ENCODE data around the gene PDCD1. TPM values are rescaled to one million over a fixed set of nuclear protein-coding genes. Genes with fewer than 3 reads are reported as not detected.

Gene PDCD1
- total and polyA plus RNA-seq, 2 of the 13 experiments (the other 11 are each of a cell fraction or from before 2014, with no cell fraction given): 0.04 TPM; not detected in 1

- ChIA-PET CTCF (ENCODE audit: low intra/inter-chr PET ratio, low total read pairs) (no interaction called here), POLR2A (interaction anchor here (0.8 to 0.9 kb wide), 3 partner anchors 32 to 70 kb away, joined by 3 to 4 read pairs (median 3); partner anchors contain the start of gene NEU4)
- 0 out of 2 replicates have a peak overlapping the region, but pooled peaks have one; percentile 9 for H3K4me2 ChIP-seq (ENCODE audit: low read depth, low read length)
- H3K9me3 ChIP-seq (ENCODE audit: low read length): no peaks in the 10 kb centered on the region
- in situ Hi-C loops (cut with HindIII; ENCODE audit: extremely low pct_ligation_motif_present, low pct_unique_long_range_greater_than_20kb): no loop called here
- peaks cover 16 to 68% of the 10 kb centered on the region in 2 experiments for H3K27me3 ChIP-seq (ENCODE audit: control insufficient read depth in 1 of 2, insufficient read depth in 2 of 2, low read length in 2 of 2)
- H3K79me2 ChIP-seq (ENCODE audit: insufficient read depth, low read length): no peaks in the 10 kb centered on the region
- no peak overlapping the region for H3K27ac ChIP-seq (ENCODE audit: extremely low read length, insufficient read depth, low read length)
- no peaks in the 10 kb centered on the region; the same call in 1 of the 2 replicates for H4K20me1 ChIP-seq (ENCODE audit: insufficient read depth, low read length)
- H3K9ac ChIP-seq (ENCODE audit: insufficient read depth, low read depth, low read length): no peak overlapping the region
- ATAC-seq (peak; percentile 15; the same call in 1 of the 3 replicates), FAIRE-seq (no peak), DNase-seq (ENCODE audit: low spot score) (no peak)
- peak overlapping the region in 1 of 3 experiments; percentile 27; a peak in 1 of 6 replicates for H3K4me3 ChIP-seq (replicated peaks in 1 of 3; ENCODE audit: insufficient read depth in 1 of 3, low read depth in 2 of 3, low read length in 3 of 3)
- no TSS peak for BruUV-seq (replicated peaks)
- no peaks in the 10 kb centered on the region for H3K36me3 ChIP-seq (replicated peaks in 1 of 2; ENCODE audit: control insufficient read depth in 1 of 2, insufficient read depth in 2 of 2, low read length in 2 of 2)
- peaks cover 27% of the 10 kb centered on the region for H3K4me1 ChIP-seq (ENCODE audit: insufficient read depth, low read length)
- TF ChIP-seq KAT8 (CRISPR knock-in tag; IDR thresholded peaks at IDR 0.05) (no peak), ZFY (CRISPR knock-in tag; IDR thresholded peaks at IDR 0.05) (0 out of 2 replicates have a peak, but pooled peaks have one; percentile 5), ZNF687 (CRISPR knock-in tag; IDR thresholded peaks at IDR 0.05) (peak; percentile 36), ZNF350 (CRISPR knock-in tag; IDR thresholded peaks at IDR 0.05; ENCODE audit: borderline replicate concordance, low read depth) (no peak), ZBTB7A (CRISPR knock-in tag; IDR thresholded peaks at IDR 0.05) (no peak)
- intact Hi-C loops (cut with micrococcal nuclease; ENCODE audit: unreplicated experiment): no loop called here
- H2AFZ ChIP-seq (ENCODE audit: low read length): no peak overlapping the region
- WGBS (ENCODE audit: low lambda C conversion rate): 48% methylated on average over 26 of the region's 28 CpGs
Observed at GRCh38 chr2:241841181-241842066, 17.3 kb downstream of the PDCD1 start.
